OCI-LY3 (cell line): ENCODE measurements around the gene PTBP1.

Source experiments
- H2AFZ ChIP-seq: fragments of 200-600, 300-600 bp; shearing (Covaris generic); 2 replicates; pipeline ENCODE4 v1.6.0; 2014; ENCODE audit warnings: antibody characterized with exemption, low read depth, low read length
- H3K27ac ChIP-seq: fragments of 200-600, 300-600 bp; sonication (generic); 2 replicates; pipeline ENCODE4 v1.5.1; 2014; ENCODE audit warnings: mild to moderate bottlenecking, low read length, moderate library complexity, mixed read lengths
- H3K27me3 ChIP-seq: fragments of 200-600, 300-600 bp; sonication (generic); 2 replicates; pipeline ENCODE4 v1.6.1; 2014; ENCODE audit warnings: low read depth, low read length, mixed read lengths
- H3K36me3 ChIP-seq: fragments of 200-600, 300-600 bp; sonication (generic); replicated peaks from 2 replicates; pipeline ENCODE3; 2014; ENCODE audit warnings: low read depth, low read length, mixed read lengths
- H3K4me1 ChIP-seq: fragments of 300-600, 200-600 bp; sonication (generic); 2 replicates; pipeline ENCODE4 v1.6.1; 2014; ENCODE audit warnings: low read length, mixed read lengths
- H3K4me2 ChIP-seq: fragments of 200-600, 300-600 bp; sonication (generic); 2 replicates; pipeline ENCODE4 v1.6.1; 2014; ENCODE audit warnings: low read length, mixed read lengths
- H3K4me3 ChIP-seq: fragments of 300-600, 200-600 bp; sonication (generic); 2 replicates; pipeline ENCODE4 v1.5.1; 2014; ENCODE audit warnings: antibody characterized with exemption, mild to moderate bottlenecking, low read length, moderate library complexity
- H3K79me2 ChIP-seq: fragments of 300-600, 200-600 bp; shearing (Covaris generic); 2 replicates; pipeline ENCODE4 v1.6.1; 2014; ENCODE audit warnings: mild to moderate bottlenecking, low read length, mixed read lengths
- H3K9ac ChIP-seq: fragments of 300-600, 200-600 bp; shearing (Covaris generic); 2 replicates; pipeline ENCODE4 v1.6.0; 2014; ENCODE audit warnings: mild to moderate bottlenecking, low read length, moderate library complexity
- H3K9me3 ChIP-seq: fragments of 200-600, 300-600 bp; shearing (Covaris generic); 2 replicates; pipeline ENCODE4 v1.6.1; 2014; ENCODE audit warnings: low read length, mixed read lengths; ENCODE audit not compliant: insufficient read depth
- H4K20me1 ChIP-seq: fragments of 200-600, 300-600 bp; sonication (generic); 2 replicates; pipeline ENCODE4 v1.6.1; 2016; ENCODE audit warnings: low read length, mixed read lengths; ENCODE audit not compliant: insufficient read depth
- CTCF ChIP-seq: fragments of 200-600, 300-600 bp; sonication (generic); IDR thresholded peaks from 2 replicates; pipeline ENCODE4 v1.5.1; 2014; ENCODE audit warnings: antibody characterized with exemption, low read length, low read depth
- EZH2phosphoT487 ChIP-seq: fragments of 200-600 bp; shearing (Covaris generic); IDR thresholded peaks from 2 replicates; pipeline ENCODE4 v1.6.1; 2018; ENCODE audit warnings: antibody characterized with exemption, mixed run types, low read depth

Gene PTBP1

GRCh38 chr19:827314-827709 is 30.1 kb downstream of the PTBP1 start:
- TF ChIP-seq CTCF, result no peak
- no peak for TF ChIP-seq EZH2phosphoT487
- Histone ChIP-seq H3K9me3 (no peaks in the 10 kb centered on the region), H3K36me3 (no peaks in the 10 kb centered on the region), H3K27me3 (peaks cover 20% of the 10 kb centered on the region), H3K27ac (no peak overlapping the region), H3K4me3 (no peak overlapping the region), H4K20me1 (no peaks in the 10 kb centered on the region), H3K9ac (no peak overlapping the region), H2AFZ (no peak overlapping the region), H3K79me2 (no peaks in the 10 kb centered on the region), H3K4me2 (peak overlapping the region; percentile 9; the same call in 1 of the 2 replicates), H3K4me1 (peaks cover 26% of the 10 kb centered on the region)

- TF ChIP-seq CTCF (no peak), EZH2phosphoT487 (no peak)
- Histone ChIP-seq H3K4me1 (peaks cover 26% of the 10 kb centered on the region), H3K9me3 (no peaks in the 10 kb centered on the region), H3K9ac (no peak within 1 kb of the TSS), H4K20me1 (no peaks in the 10 kb centered on the region), H3K27ac (no peak within 1 kb of the TSS), H3K4me3 (no peak within 1 kb of the TSS), H3K27me3 (peaks cover 21% of the 10 kb centered on the region), H3K36me3 (no peaks in the 10 kb centered on the region), H3K4me2 (peak within 1 kb of the TSS; percentile 9; the same call in 1 of the 2 replicates), H3K79me2 (no peaks in the 10 kb centered on the region), H2AFZ (no peak within 1 kb of the TSS)
Observed at GRCh38 chr19:827710-828321, 30.6 kb downstream of the PTBP1 start, which contains the start of gene AZU1. AZU1 (plus strand) TSS chr19:827837; CDS start chr19:827847, 10 bp downstream.

GRCh38 chr19:829129-829758 is 32.0 kb downstream of the PTBP1 start:
- H2AFZ ChIP-seq, result no peak overlapping the region

More at GRCh38 chr19:829129-829758, 32.0 kb downstream of the PTBP1 start:
- Histone ChIP-seq H3K4me1 (peaks cover 26% of the 10 kb centered on the region), H3K4me2 (peak overlapping the region; percentile 58), H3K27ac (no peak overlapping the region), H3K27me3 (peaks cover 21% of the 10 kb centered on the region), H3K36me3 (no peaks in the 10 kb centered on the region), H3K4me3 (peak overlapping the region; percentile 41; the same call in 1 of the 2 replicates), H4K20me1 (no peaks in the 10 kb centered on the region), H3K9me3 (no peaks in the 10 kb centered on the region), H3K9ac (no peak overlapping the region), H3K79me2 (no peaks in the 10 kb centered on the region)
- TF ChIP-seq EZH2phosphoT487 (no peak), CTCF (no peak)
